GM12878 (cell line): Measurements from ENCODE around the gene NFKBIE. TPM values are rescaled to one million over a fixed set of nuclear protein-coding genes. Genes with fewer than 3 reads are reported as not detected.

ENCODE experiments used
- ATAC-seq: fragments of 200-7000 bp; cut with Tn5 transposase; 3 replicates; pipeline ENCODE4 v1.9.1; 2020; ENCODE audit warnings: mild to moderate bottlenecking, moderate library complexity
- BruUV-seq: library from RNA; stranded (reverse); fragments of 400-500 nt; replicated peaks from 2 replicates; lab custom pipeline; 2021; lab: Mats Ljungman, UMichigan
- CTCF ChIA-PET: fragments of 300-600 bp; sonication (Branson Sonifier 250); formaldehyde crosslinking; extraction: SDS; loops from one replicate; lab custom pipeline; 2021; ENCODE audit warnings: inconsistent platforms; lab: Yijun Ruan, JAX
- POLR2A ChIA-PET: fragments of 350-600 bp; formaldehyde crosslinking; extraction: SDS; loops from one replicate; lab custom pipeline; 2021; ENCODE audit warnings: inconsistent platforms; lab: Charles Lee
- RAD21 ChIA-PET: fragments of 300-600 bp; sonication (Branson Sonifier 250); formaldehyde crosslinking; loops from one replicate; lab custom pipeline; 2023; ENCODE audit warnings: antibody characterized with exemption; ENCODE audit not compliant: unreplicated experiment; lab: Charles Lee
- SMC1A ChIA-PET: fragments of 300-600 bp; sonication (Branson Sonifier 250); formaldehyde crosslinking; loops from one replicate; lab custom pipeline; 2023; ENCODE audit not compliant: unreplicated experiment, uncharacterized antibody; lab: Charles Lee
- DNase-seq: peaks from one replicate; pipeline ENCODE4 v3.0.0-alpha.2; 2011; ENCODE audit warnings: low read depth, low spot score
- FAIRE-seq: peaks from 3 replicates; lab custom pipeline; 2011; peaks lifted over from hg19 to GRCh38; lab: Jason Lieb, UNC
- H2AFZ ChIP-seq: 2 replicates; pipeline ENCODE4 v1.6.0; 2011; ENCODE audit warnings: low read depth, low read length, control low read depth; ENCODE audit not compliant: control insufficient read depth
- H3K27ac ChIP-seq: 2 replicates; pipeline ENCODE4 v1.5.1; 2011; ENCODE audit warnings: control low read depth; ENCODE audit not compliant: control insufficient read depth, insufficient read depth
- H3K27me3 ChIP-seq, 2 experiments: replicated peaks in 1 of 2; 2 replicates each; pipeline versions ENCODE4 v1.6.0 to v1.6.1; 2011; ENCODE audit warnings: low read length in 1 of 2; ENCODE audit not compliant: control insufficient read depth in 2 of 2, insufficient read depth in 2 of 2
- H3K36me3 ChIP-seq, 2 experiments: 2 replicates each; pipeline ENCODE4 v1.5.1; 2011; ENCODE audit warnings: low read length in 1 of 2; ENCODE audit not compliant: control insufficient read depth in 2 of 2, insufficient read depth in 2 of 2
- H3K4me1 ChIP-seq: 2 replicates; pipeline ENCODE4 v1.6.1; 2011; ENCODE audit warnings: mild to moderate bottlenecking, low read length, moderate library complexity, mixed read lengths; ENCODE audit not compliant: control insufficient read depth, insufficient read depth
- H3K4me2 ChIP-seq: 2 replicates; pipeline ENCODE4 v1.6.0; 2011; ENCODE audit warnings: control low read depth; ENCODE audit not compliant: control insufficient read depth, insufficient read depth
- H3K4me3 ChIP-seq: fragments of 200-600 bp; sonication (generic); 2 replicates; pipeline ENCODE4 v1.5.1; 2016
- H3K79me2 ChIP-seq: 2 replicates; pipeline ENCODE4 v1.6.0; 2011; ENCODE audit warnings: low read length; ENCODE audit not compliant: control insufficient read depth, insufficient read depth
- H3K9ac ChIP-seq: 2 replicates; pipeline ENCODE4 v1.8.0; 2011; ENCODE audit warnings: low read length, control low read depth, mixed read lengths; ENCODE audit not compliant: control insufficient read depth, insufficient read depth
- H3K9me3 ChIP-seq: replicated peaks from 3 replicates; pipeline ENCODE4 v1.5.1; 2011; ENCODE audit warnings: mild to moderate bottlenecking, low read length; ENCODE audit not compliant: control insufficient read depth, insufficient read depth
- H4K20me1 ChIP-seq: 2 replicates; pipeline ENCODE4 v1.6.0; 2011; ENCODE audit not compliant: control insufficient read depth, insufficient read depth
- BACH1 ChIP-seq: fragments of 450-650 bp; IDR thresholded peaks from 2 replicates; pipeline ENCODE4 v1.6.1; 2017; ENCODE audit warnings: mild to moderate bottlenecking, borderline replicate concordance
- KLF5 ChIP-seq: fragments of 450-650 bp; IDR thresholded peaks from 2 replicates; pipeline ENCODE4 v1.6.1; 2014; ENCODE audit warnings: mild to moderate bottlenecking; ENCODE audit not compliant: partially characterized antibody
- NR2F1 ChIP-seq: fragments of 450-650 bp; conservative IDR thresholded peaks from 2 replicates; pipeline ENCODE4 v1.6.1; 2017; ENCODE audit warnings: mild to moderate bottlenecking
- RCOR1 ChIP-seq: conservative IDR thresholded peaks from 2 replicates; pipeline ENCODE4 v1.6.1; 2012; ENCODE audit warnings: low read depth, low read length, improper control_type of control experiment
- RFX5 ChIP-seq: IDR thresholded peaks from 2 replicates; pipeline ENCODE4 v1.6.1; 2011; ENCODE audit warnings: low read depth, low read length, improper control_type of control experiment
- SMC3 ChIP-seq: IDR thresholded peaks from 2 replicates; pipeline ENCODE4 v1.6.1; 2011; ENCODE audit warnings: low read length, improper control_type of control experiment, borderline replicate concordance
- SPI1 ChIP-seq: IDR thresholded peaks from 2 replicates; pipeline ENCODE4 v1.6.1; 2011; ENCODE audit warnings: low read depth, mild to moderate bottlenecking, low read length, moderate library complexity, borderline replicate concordance; ENCODE audit not compliant: insufficient read depth
- ZNF207 ChIP-seq: fragments of 450-650 bp; IDR thresholded peaks from 2 replicates; pipeline ENCODE4 v1.6.1; 2014; ENCODE audit warnings: antibody characterized with exemption, mild to moderate bottlenecking, borderline replicate concordance
- WGBS: methylation state at CpG from one replicate; pipeline ENCODE4 v1.1.6; 2016; ENCODE audit warnings: low lambda C conversion rate; ENCODE audit not compliant: insufficient replicate concordance, insufficient coverage; ENCODE audit errors: missing lambda C conversion rate; 5-methylcytosine and 5-hydroxymethylcytosine counted together
- in situ Hi-C: fragments of 300-500 bp; cut with MboI; formaldehyde crosslinking; loops from 9 replicates; pipeline ENCODE4 v1.14.3; 2018; ENCODE audit warnings: mixed read lengths
- intact Hi-C: fragments of 100-400 bp; cut with micrococcal nuclease; formaldehyde crosslinking; loops from one replicate; pipeline ENCODE4 v1.14.2; 2022; ENCODE audit not compliant: unreplicated experiment
- polyA plus RNA-seq, 11 experiments: library from polyadenylated mRNA; depleted of rRNA in 4 of 11; unstranded in 6 of 11; stranded (reverse) in 5 of 11; fragments of >200 nt; fragmentation: Nextera tagmentation in 4 of 11; fragmentation: Illumina TruSeq in 1 of 11; extraction: Ambion mirVana in 4 of 11; extraction: Trizol in 1 of 11; gene quantifications; 1 replicate in 1 of 11; 2 replicates in 10 of 11; pipeline versions ENCODE4 v1.2.1 to v1.2.3, GENCODE V29; 2011 to 2016; ENCODE audit warnings: inconsistent platforms in 2 of 11, missing spikeins in 2 of 11, low read depth in 1 of 11
- total RNA-seq, 4 experiments: library from RNA; depleted of rRNA in 3 of 4; stranded (reverse); fragments of >200 nt in 3 of 4; fragmentation: Illumina TruSeq in 1 of 4; extraction: Trizol in 1 of 4; gene quantifications; 2 replicates each; pipeline versions ENCODE4 v1.2.1 to v1.2.3, GENCODE V29; 2013 to 2021

Gene NFKBIE
- total and polyA plus RNA-seq, 10 of the 15 experiments (the other 5 are each of a cell fraction or from before 2014, with no cell fraction given): 10.4 to 106 (median 38.8) TPM

DNA sequence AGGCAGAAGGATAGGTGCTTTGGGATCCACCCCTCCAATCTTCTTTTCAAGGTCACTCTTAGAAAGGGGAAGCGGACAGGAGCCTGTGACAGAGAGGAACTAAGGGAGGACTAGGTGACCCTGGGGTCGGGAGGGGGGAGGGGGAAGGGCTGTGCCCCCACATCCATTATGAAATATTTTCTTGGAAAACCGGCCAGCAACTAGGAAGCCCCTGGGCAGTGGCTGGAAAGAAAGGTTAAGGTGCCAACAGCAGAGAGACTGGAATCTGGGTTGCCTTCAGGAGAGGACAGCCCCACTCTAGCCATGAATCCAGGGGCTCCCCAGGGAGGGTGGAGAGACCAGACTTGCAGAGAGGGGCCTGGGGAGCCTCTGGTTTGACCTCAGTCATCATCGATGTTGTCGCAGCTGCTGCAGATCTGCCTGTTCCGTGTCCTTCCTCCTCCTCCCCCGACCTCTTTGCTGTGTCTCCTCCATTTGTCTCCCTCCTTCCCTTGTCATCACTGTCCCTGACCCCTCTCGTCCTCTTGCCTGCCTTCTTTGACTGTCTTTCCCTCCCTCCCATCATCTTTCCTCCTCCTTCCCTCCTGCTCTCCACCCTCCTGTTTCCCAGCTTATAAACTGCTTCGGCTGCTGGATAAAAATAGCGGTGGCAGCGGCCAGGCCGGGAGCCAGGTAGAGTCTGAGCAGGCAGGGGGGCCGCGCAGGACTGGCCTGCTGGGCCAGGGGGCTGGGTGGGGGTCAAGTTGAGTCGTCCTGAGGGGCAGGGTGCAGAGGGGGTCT lies 38.8 kb downstream of the NFKBIE start:
- H3K9ac ChIP-seq: no peak overlapping the region
- WGBS: 69% methylated on average over 15 of the region's 15 CpGs
- no peak overlapping the region for H3K4me3 ChIP-seq
- in situ Hi-C loops: no loop called here
- H4K20me1 ChIP-seq: no peaks in the 10 kb centered on the region
- H3K36me3 ChIP-seq: peaks cover 0 to 11% of the 10 kb centered on the region in 2 experiments; a peak in 2 of 4 replicates
- FAIRE-seq: no peak
- POLR2A ChIA-PET: interaction anchor here (0.5 to 2.9 kb wide), 5 partner anchors 8 to 593 kb away, joined by 3 to 27 read pairs (median 3); no protein-coding TSS in a partner anchor
- TF ChIP-seq RFX5 (no peak), SMC3 (no peak), ZNF207 (no peak), RCOR1 (no peak), SPI1 (peak; percentile 43; the same call in 1 of the 2 replicates), BACH1 (no peak), KLF5 (no peak), NR2F1 (peak; percentile 41; the same call in 1 of the 2 replicates)
- TF ChIP-seq, all 136 proteins: peak for 2
- no peak overlapping the region for H2AFZ ChIP-seq
- no TSS peak for BruUV-seq
- intact Hi-C loops: no loop called here
- no peaks in the 10 kb centered on the region for H3K27me3 ChIP-seq
- DNase-seq (no peak), ATAC-seq (no peak)
- no peaks in the 10 kb centered on the region for H3K9me3 ChIP-seq
- no peak overlapping the region for H3K27ac ChIP-seq
- CTCF ChIA-PET: interaction anchor here (2.0 to 6.0 kb wide), 4 partner anchors 10 to 53 kb away, joined by 8 to 95 read pairs (median 24); no protein-coding TSS in a partner anchor
- RAD21 ChIA-PET: interaction anchor here (1.7 to 4.5 kb wide), 2 partner anchors 9 to 51 kb away, joined by 4 to 21 read pairs; no protein-coding TSS in a partner anchor
- peaks cover 22% of the 10 kb centered on the region for H3K4me1 ChIP-seq
- no peak overlapping the region for H3K4me2 ChIP-seq
- SMC1A ChIA-PET: interaction anchor here (1.4 to 2.3 kb wide), 3 partner anchors 9 to 63 kb away, joined by 4 to 6 read pairs (median 6); no protein-coding TSS in a partner anchor
- peaks cover 31% of the 10 kb centered on the region for H3K79me2 ChIP-seq
